ENCODE measurements around the gene UBQLN1.

Gene UBQLN1

GRCh38 chr9:83669067-83669466 is 38.7 kb downstream of the UBQLN1 start:
- no peak for TF ChIP-seq ZFX (IDR thresholded peaks at IDR 0.05)
- no peak for TF ChIP-seq CTCF (conservative IDR thresholded peaks at IDR 0.05)
- no peak overlapping the region for H3K27ac ChIP-seq

GRCh38 chr9:83665580-83666200 is 42.1 kb downstream of the UBQLN1 start:
- H3K27ac ChIP-seq, result no peak overlapping the region
- no peak for TF ChIP-seq ZFX (IDR thresholded peaks at IDR 0.05)
- TF ChIP-seq CTCF (conservative IDR thresholded peaks at IDR 0.05), result no peak

- H3K27ac ChIP-seq, result no peak overlapping the region
- TF ChIP-seq ZFX (IDR thresholded peaks at IDR 0.05), result no peak
- no peak for TF ChIP-seq CTCF (conservative IDR thresholded peaks at IDR 0.05)
Observed at GRCh38 chr9:83662933-83663332, 44.8 kb downstream of the UBQLN1 start.

- no peak for TF ChIP-seq ZFX (IDR thresholded peaks at IDR 0.05)
- TF ChIP-seq CTCF (conservative IDR thresholded peaks at IDR 0.05), result no peak
- no peak overlapping the region for H3K27ac ChIP-seq
Observed at GRCh38 chr9:83656952-83657351, 50.8 kb downstream of the UBQLN1 start.

GRCh38 chr9:83656032-83656680 is 51.6 kb downstream of the UBQLN1 start:
- H3K27ac ChIP-seq, result no peak overlapping the region
- TF ChIP-seq ZFX (IDR thresholded peaks at IDR 0.05) (no peak), CTCF (conservative IDR thresholded peaks at IDR 0.05) (no peak)

- TF ChIP-seq ZFX (IDR thresholded peaks at IDR 0.05), result no peak
- no peak for TF ChIP-seq CTCF (conservative IDR thresholded peaks at IDR 0.05)
- no peak overlapping the region for H3K27ac ChIP-seq
Observed at GRCh38 chr9:83655433-83655832, 52.3 kb downstream of the UBQLN1 start.

- H3K27ac ChIP-seq, result no peak overlapping the region
- TF ChIP-seq ZFX (IDR thresholded peaks at IDR 0.05) (no peak), CTCF (conservative IDR thresholded peaks at IDR 0.05) (no peak)
Observed at GRCh38 chr9:83652433-83652832, 55.3 kb downstream of the UBQLN1 start.
